OCI-LY3 (cell line): Measurements from ENCODE around the gene PYGB.

Source experiments
- H2AFZ ChIP-seq: fragments of 200-600, 300-600 bp; shearing (Covaris generic); 2 replicates; pipeline ENCODE4 v1.6.0; 2014; ENCODE audit warnings: antibody characterized with exemption, low read depth, low read length
- H3K27ac ChIP-seq: fragments of 200-600, 300-600 bp; sonication (generic); 2 replicates; pipeline ENCODE4 v1.5.1; 2014; ENCODE audit warnings: mild to moderate bottlenecking, low read length, moderate library complexity, mixed read lengths
- H3K27me3 ChIP-seq: fragments of 200-600, 300-600 bp; sonication (generic); 2 replicates; pipeline ENCODE4 v1.6.1; 2014; ENCODE audit warnings: low read depth, low read length, mixed read lengths
- H3K36me3 ChIP-seq: fragments of 200-600, 300-600 bp; sonication (generic); replicated peaks from 2 replicates; pipeline ENCODE3; 2014; ENCODE audit warnings: low read depth, low read length, mixed read lengths
- H3K4me1 ChIP-seq: fragments of 300-600, 200-600 bp; sonication (generic); 2 replicates; pipeline ENCODE4 v1.6.1; 2014; ENCODE audit warnings: low read length, mixed read lengths
- H3K4me2 ChIP-seq: fragments of 200-600, 300-600 bp; sonication (generic); 2 replicates; pipeline ENCODE4 v1.6.1; 2014; ENCODE audit warnings: low read length, mixed read lengths
- H3K4me3 ChIP-seq: fragments of 300-600, 200-600 bp; sonication (generic); 2 replicates; pipeline ENCODE4 v1.5.1; 2014; ENCODE audit warnings: antibody characterized with exemption, mild to moderate bottlenecking, low read length, moderate library complexity
- H3K79me2 ChIP-seq: fragments of 300-600, 200-600 bp; shearing (Covaris generic); 2 replicates; pipeline ENCODE4 v1.6.1; 2014; ENCODE audit warnings: mild to moderate bottlenecking, low read length, mixed read lengths
- H3K9ac ChIP-seq: fragments of 300-600, 200-600 bp; shearing (Covaris generic); 2 replicates; pipeline ENCODE4 v1.6.0; 2014; ENCODE audit warnings: mild to moderate bottlenecking, low read length, moderate library complexity
- H3K9me3 ChIP-seq: fragments of 200-600, 300-600 bp; shearing (Covaris generic); 2 replicates; pipeline ENCODE4 v1.6.1; 2014; ENCODE audit warnings: low read length, mixed read lengths; ENCODE audit not compliant: insufficient read depth
- H4K20me1 ChIP-seq: fragments of 200-600, 300-600 bp; sonication (generic); 2 replicates; pipeline ENCODE4 v1.6.1; 2016; ENCODE audit warnings: low read length, mixed read lengths; ENCODE audit not compliant: insufficient read depth
- EZH2phosphoT487 ChIP-seq: fragments of 200-600 bp; shearing (Covaris generic); IDR thresholded peaks from 2 replicates; pipeline ENCODE4 v1.6.1; 2018; ENCODE audit warnings: antibody characterized with exemption, mixed run types, low read depth
- TF ChIP-seq, protein P1 (sequence below): fragments of 200-600, 300-600 bp; sonication (generic); IDR thresholded peaks from 2 replicates; pipeline ENCODE4 v1.5.1; 2014; ENCODE audit warnings: antibody characterized with exemption, low read length, low read depth

The PYGB gene

DNA sequence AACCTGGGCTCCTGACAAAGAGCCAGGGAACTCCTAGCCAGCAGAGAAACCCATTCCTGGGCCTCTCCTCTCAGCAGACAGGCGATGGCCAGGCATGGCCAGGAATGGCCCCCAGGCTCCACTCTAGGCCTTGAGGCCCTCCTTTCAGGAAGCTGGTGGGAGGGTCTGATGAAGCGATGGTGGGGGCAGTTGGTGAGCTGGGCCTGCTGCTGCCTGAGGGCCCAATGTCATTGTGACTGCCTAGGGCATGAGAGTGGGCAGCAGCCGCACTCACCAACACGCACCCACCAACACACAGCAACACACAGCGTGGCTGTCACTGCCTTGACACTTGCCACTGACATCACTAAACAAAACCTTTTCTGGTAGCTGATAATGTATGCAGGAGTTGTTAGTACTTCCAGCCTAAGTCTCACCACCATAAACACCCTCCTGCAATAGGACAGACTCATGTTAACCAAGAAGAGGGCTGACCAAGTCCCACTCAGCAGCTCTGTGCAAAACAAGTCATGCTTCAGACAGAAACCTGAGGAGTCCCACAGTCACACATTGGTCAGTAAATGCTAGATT is 73.5 kb downstream of the PYGB start:
- TF ChIP-seq, protein P1, sequence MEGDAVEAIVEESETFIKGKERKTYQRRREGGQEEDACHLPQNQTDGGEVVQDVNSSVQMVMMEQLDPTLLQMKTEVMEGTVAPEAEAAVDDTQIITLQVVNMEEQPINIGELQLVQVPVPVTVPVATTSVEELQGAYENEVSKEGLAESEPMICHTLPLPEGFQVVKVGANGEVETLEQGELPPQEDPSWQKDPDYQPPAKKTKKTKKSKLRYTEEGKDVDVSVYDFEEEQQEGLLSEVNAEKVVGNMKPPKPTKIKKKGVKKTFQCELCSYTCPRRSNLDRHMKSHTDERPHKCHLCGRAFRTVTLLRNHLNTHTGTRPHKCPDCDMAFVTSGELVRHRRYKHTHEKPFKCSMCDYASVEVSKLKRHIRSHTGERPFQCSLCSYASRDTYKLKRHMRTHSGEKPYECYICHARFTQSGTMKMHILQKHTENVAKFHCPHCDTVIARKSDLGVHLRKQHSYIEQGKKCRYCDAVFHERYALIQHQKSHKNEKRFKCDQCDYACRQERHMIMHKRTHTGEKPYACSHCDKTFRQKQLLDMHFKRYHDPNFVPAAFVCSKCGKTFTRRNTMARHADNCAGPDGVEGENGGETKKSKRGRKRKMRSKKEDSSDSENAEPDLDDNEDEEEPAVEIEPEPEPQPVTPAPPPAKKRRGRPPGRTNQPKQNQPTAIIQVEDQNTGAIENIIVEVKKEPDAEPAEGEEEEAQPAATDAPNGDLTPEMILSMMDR, result no peak
- TF ChIP-seq EZH2phosphoT487, result no peak
- Histone ChIP-seq H3K9me3 (no peaks in the 10 kb centered on the region), H3K27me3 (no peaks in the 10 kb centered on the region), H3K27ac (no peak overlapping the region), H3K36me3 (peaks cover 13% of the 10 kb centered on the region), H2AFZ (no peak overlapping the region), H3K79me2 (peaks cover 4% of the 10 kb centered on the region; the same call in 1 of the 2 replicates), H3K4me1 (peaks cover 23% of the 10 kb centered on the region), H4K20me1 (no peaks in the 10 kb centered on the region), H3K4me2 (no peak overlapping the region), H3K4me3 (no peak overlapping the region), H3K9ac (no peak overlapping the region)

DNA sequence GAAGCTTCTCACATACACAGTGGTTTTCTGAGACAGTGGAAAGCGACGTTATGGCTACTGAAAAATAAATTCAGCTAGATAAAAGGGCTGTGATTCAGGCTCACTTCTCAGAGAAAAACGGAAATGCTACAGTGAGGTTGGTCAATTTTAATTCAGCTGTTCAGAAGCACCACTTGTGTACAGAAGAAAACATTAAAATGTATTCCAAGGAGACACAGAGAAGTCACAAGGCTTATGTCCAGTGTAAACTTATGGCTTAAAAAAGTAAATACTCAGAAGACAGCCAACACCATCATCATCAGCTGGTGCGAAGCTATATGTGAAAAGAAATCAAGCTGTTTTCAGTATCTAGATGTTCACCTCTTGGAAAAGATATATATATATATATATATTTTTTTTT is 74.1 kb downstream of the PYGB start:
- Histone ChIP-seq H2AFZ (no peak overlapping the region), H4K20me1 (peaks cover 4% of the 10 kb centered on the region; the same call in 1 of the 2 replicates), H3K27me3 (no peaks in the 10 kb centered on the region), H3K27ac (no peak overlapping the region), H3K36me3 (peaks cover 8% of the 10 kb centered on the region), H3K9ac (no peak overlapping the region), H3K79me2 (peaks cover 4% of the 10 kb centered on the region; the same call in 1 of the 2 replicates), H3K9me3 (no peaks in the 10 kb centered on the region), H3K4me1 (peaks cover 23% of the 10 kb centered on the region), H3K4me3 (no peak overlapping the region), H3K4me2 (no peak overlapping the region)
- TF ChIP-seq, protein P1, result no peak
- TF ChIP-seq EZH2phosphoT487, result no peak

DNA sequence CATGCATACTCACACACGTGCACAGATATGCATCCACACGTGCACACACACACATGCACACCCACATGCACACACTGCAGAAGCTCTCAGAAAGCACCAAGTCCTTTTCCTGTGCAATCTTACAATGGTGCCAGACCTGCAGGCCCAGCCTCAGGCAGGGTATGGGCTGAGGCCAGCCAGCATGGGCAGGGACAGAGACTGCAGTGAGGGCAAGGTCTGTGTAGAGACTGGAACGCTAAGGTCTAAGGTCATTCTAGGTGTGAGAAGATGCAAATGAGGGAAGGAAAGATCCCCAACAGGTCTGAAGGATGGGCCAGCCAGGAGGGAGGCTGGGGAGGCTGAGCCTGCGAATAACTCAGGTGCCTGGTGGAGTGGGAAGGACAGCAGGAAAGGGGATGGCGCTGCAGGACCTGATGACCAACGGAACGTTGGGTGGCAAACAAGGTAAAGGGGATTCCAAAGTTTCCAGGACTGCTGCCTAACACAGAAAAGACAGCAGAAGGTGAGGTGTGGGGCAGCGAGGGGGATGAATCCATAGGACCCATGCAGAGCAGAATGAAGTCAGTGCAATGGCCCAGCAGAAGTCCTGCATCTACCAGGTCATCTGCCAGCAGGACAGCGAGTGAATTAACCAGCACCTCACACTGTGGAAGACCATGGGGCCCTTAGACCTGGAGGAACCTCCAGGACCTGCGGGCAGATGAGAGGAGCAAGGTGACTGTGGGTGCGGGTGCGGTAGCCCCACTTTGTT is 75.8 kb downstream of the PYGB start:
- H3K4me3 ChIP-seq, result no peak overlapping the region
- H3K36me3 ChIP-seq, result peaks cover 8% of the 10 kb centered on the region
- peaks cover 8% of the 10 kb centered on the region for H4K20me1 ChIP-seq
- H2AFZ ChIP-seq, result no peak overlapping the region
- H3K27ac ChIP-seq, result no peak overlapping the region
- H3K4me1 ChIP-seq, result peaks cover 12% of the 10 kb centered on the region
- H3K9ac ChIP-seq, result no peak overlapping the region
- no peak overlapping the region for H3K4me2 ChIP-seq
- H3K27me3 ChIP-seq, result no peaks in the 10 kb centered on the region
- no peaks in the 10 kb centered on the region for H3K9me3 ChIP-seq
- no peak for TF ChIP-seq EZH2phosphoT487
- TF ChIP-seq, protein P1, result no peak
- H3K79me2 ChIP-seq, result peaks cover 8% of the 10 kb centered on the region

DNA sequence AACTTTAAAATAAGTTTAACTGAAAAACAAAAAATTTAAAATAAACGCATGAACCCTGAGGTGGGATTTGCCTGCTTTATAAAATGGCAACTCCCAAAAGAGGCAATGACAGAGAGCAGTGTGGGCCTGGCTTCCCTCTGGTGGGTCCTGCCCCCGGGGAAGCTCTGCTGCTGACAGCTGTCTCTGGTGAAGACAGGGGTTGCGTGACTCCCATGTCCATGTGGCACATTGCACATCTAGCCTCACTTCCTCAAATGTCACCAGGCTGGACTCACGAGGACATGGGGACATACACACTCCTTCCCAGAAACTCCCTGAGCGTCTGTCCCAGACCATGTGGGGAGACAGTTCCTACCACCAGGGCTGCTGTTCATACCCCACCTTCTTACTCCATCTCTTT is 76.5 kb downstream of the PYGB start:
- no peaks in the 10 kb centered on the region for H3K9me3 ChIP-seq
- no peak overlapping the region for H3K4me3 ChIP-seq
- no peak overlapping the region for H3K4me2 ChIP-seq
- H3K9ac ChIP-seq, result no peak overlapping the region
- peaks cover 10% of the 10 kb centered on the region for H4K20me1 ChIP-seq
- no peak overlapping the region for H2AFZ ChIP-seq
- no peaks in the 10 kb centered on the region for H3K27me3 ChIP-seq
- H3K27ac ChIP-seq, result no peak overlapping the region
- peaks cover 8% of the 10 kb centered on the region for H3K36me3 ChIP-seq
- peaks cover 15% of the 10 kb centered on the region for H3K79me2 ChIP-seq
- TF ChIP-seq EZH2phosphoT487, result no peak
- TF ChIP-seq, protein P1, result no peak
- peaks cover 4% of the 10 kb centered on the region for H3K4me1 ChIP-seq
